ENCODE results near the gene SEMA4D.

The SEMA4D gene

DNA sequence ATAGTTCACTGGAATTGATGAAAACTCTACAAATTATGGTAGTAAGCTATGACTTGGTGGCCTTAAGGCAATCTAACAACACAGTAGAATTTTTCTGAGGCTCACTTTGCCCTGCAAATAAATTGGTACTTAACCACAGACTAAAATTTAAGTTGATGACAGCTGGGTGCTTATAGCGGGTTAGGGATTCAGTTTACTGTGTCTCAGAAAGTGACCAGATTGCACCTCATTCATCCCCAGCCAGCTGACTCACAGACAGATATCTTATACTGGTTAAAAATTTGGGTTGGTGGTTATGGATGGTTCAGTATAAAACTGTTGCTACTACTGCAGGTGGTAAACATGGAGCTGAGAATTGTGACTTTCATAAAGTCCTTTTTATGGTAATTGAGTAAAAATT, 184.1 kb downstream of the SEMA4D start:
- no peak for DNase-seq (ENCODE audit: low read depth)

DNA sequence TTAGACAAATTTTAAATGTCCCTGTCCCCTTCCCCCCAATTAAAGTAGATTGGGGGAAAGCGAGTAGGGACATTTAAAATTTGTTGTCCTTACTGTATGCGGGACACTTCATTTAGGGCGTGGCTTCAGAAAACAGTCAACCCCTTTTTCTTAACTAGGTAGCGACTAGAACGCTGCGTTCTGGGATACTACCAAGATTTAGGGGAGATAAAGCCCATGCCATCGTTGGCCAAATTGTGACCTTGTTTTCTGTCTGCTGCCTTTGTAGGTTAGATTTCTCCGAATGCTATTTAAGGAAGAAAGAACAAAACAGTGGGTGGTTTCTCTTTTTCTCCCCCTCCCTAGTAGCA, 185.7 kb downstream of the SEMA4D start:
- DNase-seq (ENCODE audit: low read depth): no peak

DNA sequence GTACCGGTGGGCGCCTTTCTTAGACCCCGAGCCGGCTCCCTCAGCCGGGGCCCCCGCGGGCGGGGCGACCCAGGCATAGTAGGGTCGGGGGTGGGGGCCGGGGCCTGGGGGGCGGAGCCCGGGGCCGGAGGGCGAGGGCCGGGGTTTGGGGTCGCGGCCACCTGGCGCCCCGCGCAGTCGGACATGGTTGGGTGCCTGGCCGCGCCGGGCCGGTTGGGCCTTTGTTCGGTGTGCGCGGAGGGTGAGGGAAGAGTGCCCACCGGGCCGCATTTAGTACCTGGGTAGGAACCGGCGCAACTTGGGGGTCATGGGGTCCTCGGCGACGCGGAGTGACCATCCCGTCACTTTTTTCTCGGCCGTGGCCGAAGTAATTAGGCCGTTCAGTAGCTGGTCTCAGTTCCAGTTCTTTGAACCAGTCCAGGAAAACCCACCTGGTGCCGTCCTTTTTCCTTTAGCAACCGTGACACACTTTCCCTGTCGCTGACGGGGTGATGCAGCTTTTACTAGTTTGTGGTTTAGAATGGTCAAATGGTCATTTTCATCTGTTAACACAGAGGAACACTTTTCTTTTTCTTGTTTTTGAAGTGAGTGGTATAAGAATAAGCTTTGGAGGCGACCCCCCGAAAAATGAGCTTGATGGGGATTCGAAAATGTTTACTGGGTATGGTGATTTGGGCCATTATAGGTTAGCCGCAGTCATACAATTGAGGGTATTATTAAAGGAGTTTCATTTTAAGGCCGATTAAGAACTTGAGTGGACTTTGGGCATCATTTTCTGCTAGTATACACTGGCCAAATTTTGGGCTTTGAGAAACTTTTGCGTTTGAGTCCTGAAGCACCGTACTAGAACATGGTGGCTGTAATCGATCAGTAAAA, 186.3 kb downstream of the SEMA4D start:
- DNase-seq (ENCODE audit: low read depth): no peak
